LNCAP (cell line): Measurements from ENCODE around the gene MPP1.

Experiments used
- CTCF ChIP-seq: fragments of 450-650 bp; IDR thresholded peaks from 2 replicates; pipeline ENCODE4 v1.5.1; 2017; ENCODE audit warnings: mild to moderate bottlenecking

The MPP1 gene

GRCh38 chrX:154729439-154729838 is 75.8 kb downstream of the MPP1 start:
- no peak for TF ChIP-seq CTCF
